HG02885 (cell line): ENCODE measurements around the gene AHRR.
"Not testable (repeated sequence)": the region's sequence is repeated elsewhere in the genome, so short reads cannot be mapped to it uniquely, and the experiment has no call there.

Experiments
- ATAC-seq: cut with Tn5 transposase; IDR thresholded peaks from one replicate; pipeline ENCODE4 v1.9.1; 2021; ENCODE audit warnings: mild to moderate bottlenecking; ENCODE audit not compliant: unreplicated experiment, poor library complexity

AHRR gene

GRCh38 chr5:305050-305449 is 16.5 kb upstream of the AHRR start:
- no peak for ATAC-seq

GRCh38 chr5:305459-305858 is 16.1 kb upstream of the AHRR start:
- ATAC-seq: no peak

- no peak for ATAC-seq
Observed at GRCh38 chr5:306011-306805, 15.3 kb upstream of the AHRR start.

GRCh38 chr5:307306-307705 is 14.2 kb upstream of the AHRR start:
- no peak for ATAC-seq

GRCh38 chr5:307794-308579 is 13.5 kb upstream of the AHRR start:
- no peak for ATAC-seq

- peak; percentile 48 for ATAC-seq
Observed at GRCh38 chr5:308672-309271, 12.7 kb upstream of the AHRR start.

GRCh38 chr5:309831-310230 is 11.7 kb upstream of the AHRR start:
- ATAC-seq: not testable (repeated sequence)

GRCh38 chr5:310516-310915 is 11.0 kb upstream of the AHRR start:
- ATAC-seq: no peak

- no peak for ATAC-seq
Observed at GRCh38 chr5:310941-311434, 10.5 kb upstream of the AHRR start.

- ATAC-seq: no peak
Observed at GRCh38 chr5:311963-312362, 9.6 kb upstream of the AHRR start.

- ATAC-seq: no peak
Observed at GRCh38 chr5:312845-313244, 8.7 kb upstream of the AHRR start.

- ATAC-seq: no peak
Observed at GRCh38 chr5:313265-313664, 8.2 kb upstream of the AHRR start.

- ATAC-seq: no peak
Observed at GRCh38 chr5:313806-314376, 7.6 kb upstream of the AHRR start.

GRCh38 chr5:314676-315487 is 6.6 kb upstream of the AHRR start:
- no peak for ATAC-seq

GRCh38 chr5:315488-316209 is 5.9 kb upstream of the AHRR start:
- no peak for ATAC-seq

GRCh38 chr5:316210-317085 is 5.1 kb upstream of the AHRR start:
- peak; percentile 16 for ATAC-seq

GRCh38 chr5:317086-317811 is 4.3 kb upstream of the AHRR start:
- peak; percentile 78 for ATAC-seq
